Stimulated activated CD4-positive, alpha-beta T cell treated with anti-CD3 and anti-CD28 coated beads, TNF-alpha, amount 100 ng/mL, for 24 hours (primary cell): ENCODE data around the gene TBC1D22A.

Experiments used
- DNase-seq, 3 experiments: peaks; one replicate each; pipeline ENCODE4 v3.0.0-alpha.2; 2020; ENCODE audit warnings: low read depth in 3 of 3

Gene TBC1D22A

GRCh38 chr22:46931881-46932280 is 169.4 kb downstream of the TBC1D22A start:
- DNase-seq: no peak

GRCh38 chr22:46933040-46933930 is 170.8 kb downstream of the TBC1D22A start:
- DNase-seq: no peak

- DNase-seq: no peak
Observed at GRCh38 chr22:46934172-46934745, 171.8 kb downstream of the TBC1D22A start.

- DNase-seq: peak in 1 of 3 experiments; percentile 8
Observed at GRCh38 chr22:46934746-46935491, 172.5 kb downstream of the TBC1D22A start.

- DNase-seq: no peak
Observed at GRCh38 chr22:46935506-46936377, 173.3 kb downstream of the TBC1D22A start.

DNA sequence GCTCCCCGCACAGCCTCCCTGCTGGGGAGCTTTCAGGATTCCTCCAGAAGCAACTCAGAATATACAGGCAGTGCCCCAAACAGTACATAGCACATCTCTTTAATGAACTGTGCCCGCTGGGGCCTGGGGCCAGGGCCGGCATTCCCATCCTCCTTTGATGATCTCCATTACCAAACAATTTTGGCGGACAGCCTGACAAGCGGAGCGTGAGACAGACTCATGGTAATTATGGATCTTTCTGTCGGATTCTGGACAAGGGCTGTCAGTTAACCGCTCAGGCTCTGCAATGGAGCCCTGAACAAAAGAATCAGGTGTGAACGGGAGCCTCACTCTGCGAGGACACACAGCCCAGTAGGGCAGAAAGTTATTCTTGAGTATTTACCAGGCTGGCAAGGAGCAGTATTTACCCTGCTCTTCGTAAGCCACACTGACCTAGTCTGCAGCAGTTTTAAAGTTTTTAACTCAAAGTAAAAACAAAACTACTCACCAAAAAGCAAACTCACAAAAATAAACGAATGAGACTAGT is 174.0 kb downstream of the TBC1D22A start:
- DNase-seq: no peak

GRCh38 chr22:46937185-46937584 is 174.7 kb downstream of the TBC1D22A start:
- DNase-seq: no peak

DNA sequence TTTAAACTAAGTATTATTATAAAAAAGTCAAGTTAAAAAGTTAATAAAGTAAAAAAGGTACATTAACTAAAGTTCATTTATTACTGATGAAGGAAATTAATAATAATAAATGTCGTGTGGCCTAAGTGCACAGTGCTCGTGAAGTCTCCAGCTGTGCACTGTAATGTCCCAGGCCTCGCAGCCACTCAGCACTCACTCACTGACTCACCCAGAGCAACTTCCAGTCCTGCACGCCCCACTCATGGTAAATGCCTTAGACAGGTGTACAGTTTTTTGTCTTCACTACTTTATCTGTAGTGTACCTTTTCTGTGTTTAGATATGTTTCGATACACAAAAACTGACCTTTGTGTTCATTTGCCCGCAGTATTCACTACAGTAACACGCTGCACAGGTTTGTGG is 175.5 kb downstream of the TBC1D22A start:
- no peak for DNase-seq

- DNase-seq: no peak
Observed at GRCh38 chr22:46941968-46942798, 179.7 kb downstream of the TBC1D22A start.

GRCh38 chr22:46942799-46943785 is 180.6 kb downstream of the TBC1D22A start:
- DNase-seq: no peak

DNA sequence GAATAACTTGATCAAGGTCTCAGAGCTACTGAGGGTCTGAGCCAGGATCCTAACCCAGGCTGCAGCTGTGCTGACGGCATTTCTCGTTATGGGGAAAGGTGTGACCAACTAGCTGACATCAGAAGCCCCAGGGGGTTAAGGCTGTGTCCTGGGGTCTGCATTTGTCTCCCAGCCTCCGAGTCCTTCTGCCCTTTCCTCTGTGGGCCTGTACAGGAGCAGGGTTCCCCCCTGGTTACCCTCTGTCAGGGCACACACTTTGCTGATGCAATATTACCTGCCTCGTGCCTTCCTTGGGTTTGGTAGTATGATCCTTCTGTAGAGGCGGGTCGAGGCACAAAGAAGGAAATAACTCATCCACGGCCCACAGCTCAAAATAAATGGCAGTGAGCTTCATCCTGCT is 183.0 kb downstream of the TBC1D22A start:
- no peak for DNase-seq

- no peak for DNase-seq
Observed at GRCh38 chr22:46946383-46946962, 184.0 kb downstream of the TBC1D22A start.

- no peak for DNase-seq
Observed at GRCh38 chr22:46947516-46948257, 185.2 kb downstream of the TBC1D22A start.

DNA sequence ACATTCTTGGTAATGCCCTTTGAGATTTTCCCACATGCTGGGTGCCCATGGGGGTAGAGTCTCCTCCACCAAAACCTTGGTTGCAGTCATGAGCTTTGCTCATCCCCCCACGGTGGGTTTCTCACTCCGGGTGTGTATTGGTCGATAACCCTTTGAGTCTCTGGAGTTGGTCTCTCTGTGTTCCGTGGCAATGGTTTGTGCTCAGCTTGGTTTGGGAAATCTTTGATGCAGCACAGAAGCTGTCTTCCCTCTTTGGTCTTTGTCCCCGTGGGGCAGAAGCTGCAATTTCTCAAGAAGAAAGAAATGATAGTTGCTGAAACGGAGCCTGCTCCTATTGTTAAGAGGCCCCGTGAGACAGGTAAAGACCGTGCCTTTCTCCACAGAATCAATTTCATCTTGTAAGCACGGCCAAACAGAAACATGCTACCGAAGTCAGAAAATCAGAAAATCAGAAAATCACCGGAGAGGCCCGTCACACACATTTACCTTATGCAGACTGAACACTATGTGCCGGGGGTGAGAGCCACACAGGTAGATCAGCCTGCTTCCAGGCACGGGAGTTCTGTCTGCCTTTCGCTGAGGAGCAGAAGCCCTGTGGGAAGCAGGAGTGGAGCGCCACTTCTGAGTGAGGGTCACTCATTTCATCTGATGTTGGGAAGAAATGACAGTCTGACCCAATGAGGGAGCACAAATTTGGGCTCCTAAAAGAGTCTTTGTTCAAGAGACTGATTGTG is 186.1 kb downstream of the TBC1D22A start:
- DNase-seq: no peak

DNA sequence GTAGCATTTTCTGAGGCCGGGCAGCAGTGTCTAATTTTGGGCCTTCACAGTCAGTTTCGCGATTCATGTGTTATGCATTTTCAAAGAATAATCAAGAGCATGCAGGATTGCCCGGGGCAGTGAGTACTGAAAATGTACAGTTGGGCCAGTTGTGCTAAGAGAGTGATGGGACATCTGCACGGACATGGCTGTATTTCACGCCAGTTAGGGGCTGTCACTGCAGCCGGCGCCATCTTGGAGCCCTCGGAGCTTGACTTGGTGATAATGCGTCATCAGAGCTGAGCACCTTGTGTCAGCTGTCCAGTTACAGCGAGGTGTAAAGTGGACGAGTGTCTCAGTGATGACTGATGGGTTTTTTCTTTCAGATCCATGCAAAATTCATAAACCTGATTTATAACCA is 188.9 kb downstream of the TBC1D22A start:
- no peak for DNase-seq

DNA sequence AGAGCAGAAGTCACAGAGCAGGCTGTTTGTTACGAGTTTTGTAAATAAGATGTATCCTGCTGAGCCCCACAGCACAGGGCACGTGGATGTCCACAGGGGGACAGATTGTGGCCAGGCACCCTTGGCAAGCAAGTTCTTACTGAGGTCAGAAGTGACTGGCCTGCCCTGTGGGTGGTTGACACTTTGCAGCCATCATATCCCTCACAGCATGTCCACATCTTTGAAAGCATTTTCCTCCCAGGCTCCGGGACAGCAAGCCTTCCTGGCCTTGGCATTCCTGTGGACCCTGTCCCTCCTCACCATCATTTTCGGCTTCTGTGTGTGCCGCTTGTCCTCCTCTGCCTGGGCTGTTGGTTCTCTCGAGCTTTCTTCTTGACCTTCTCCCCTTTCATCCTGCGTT is 189.5 kb downstream of the TBC1D22A start:
- DNase-seq: no peak

GRCh38 chr22:46953968-46954765 is 191.7 kb downstream of the TBC1D22A start:
- no peak for DNase-seq
